Astrocyte (in vitro differentiated cells and primary cell): ENCODE results near the gene PCBP3. TPM values are rescaled to one million over a fixed set of nuclear protein-coding genes. Genes with fewer than 3 reads are reported as not detected.

Experiments
- DNase-seq: peaks from one replicate; pipeline ENCODE4 v3.0.0-alpha.2; 2010; ENCODE audit warnings: low read depth
- FAIRE-seq: peaks from 2 replicates; lab custom pipeline; 2011; peaks lifted over from hg19 to GRCh38; lab: Jason Lieb, UNC
- H2AFZ ChIP-seq: 2 replicates; pipeline ENCODE4 v1.6.0; 2012; ENCODE audit warnings: low read depth, low read length, inconsistent platforms
- H3K27ac ChIP-seq: 2 replicates; pipeline ENCODE4 v1.5.1; 2011; ENCODE audit warnings: low read depth, low read length, inconsistent platforms
- H3K27me3 ChIP-seq: 2 replicates; pipeline ENCODE4 v1.6.0; 2011; ENCODE audit warnings: low read length, inconsistent platforms; ENCODE audit not compliant: insufficient read depth
- H3K36me3 ChIP-seq: 2 replicates; pipeline ENCODE4 v1.5.1; 2011; ENCODE audit warnings: low read length, inconsistent platforms; ENCODE audit not compliant: insufficient read depth
- H3K4me1 ChIP-seq: 2 replicates; pipeline ENCODE4 v1.5.1; 2011; ENCODE audit warnings: low read length, inconsistent platforms; ENCODE audit not compliant: insufficient read depth
- H3K4me2 ChIP-seq: 2 replicates; pipeline ENCODE4 v1.6.0; 2012; ENCODE audit warnings: low read length, inconsistent platforms
- H3K4me3 ChIP-seq: 2 replicates; pipeline ENCODE4 v1.5.1; 2011; ENCODE audit warnings: low read depth, mild to moderate bottlenecking, low read length, inconsistent platforms; ENCODE audit not compliant: insufficient read depth
- H3K79me2 ChIP-seq: 2 replicates; pipeline ENCODE4 v1.6.0; 2012; ENCODE audit warnings: mild to moderate bottlenecking, low read length, inconsistent platforms; ENCODE audit not compliant: insufficient read depth
- H3K9ac ChIP-seq: 2 replicates; pipeline ENCODE4 v1.6.0; 2012; ENCODE audit warnings: mild to moderate bottlenecking, low read length, inconsistent platforms
- H3K9me3 ChIP-seq: 2 replicates; pipeline ENCODE4 v1.5.1; 2012; ENCODE audit warnings: low read depth, mild to moderate bottlenecking, low read length, inconsistent platforms; ENCODE audit not compliant: insufficient read depth
- H4K20me1 ChIP-seq: 2 replicates; pipeline ENCODE4 v1.6.0; 2012; ENCODE audit warnings: low read length, inconsistent platforms; ENCODE audit not compliant: insufficient read depth
- H3K27ac Mint-ChIP-seq: one replicate; pipeline ENCODE4 v1.8.0; 2021; ENCODE audit warnings: mild to moderate bottlenecking, mixed read lengths; ENCODE audit not compliant: unreplicated experiment
- H3K27me3 Mint-ChIP-seq: one replicate; pipeline ENCODE4 v1.8.0; 2021; ENCODE audit warnings: low read depth, mixed read lengths; ENCODE audit not compliant: unreplicated experiment
- H3K36me3 Mint-ChIP-seq: one replicate; pipeline ENCODE4 v1.8.0; 2021; ENCODE audit warnings: low read depth, mixed read lengths; ENCODE audit not compliant: unreplicated experiment
- H3K4me1 Mint-ChIP-seq: one replicate; pipeline ENCODE4 v1.8.0; 2021; ENCODE audit warnings: low read depth, mixed read lengths; ENCODE audit not compliant: unreplicated experiment
- H3K4me3 Mint-ChIP-seq: one replicate; pipeline ENCODE4 v1.8.0; 2021; ENCODE audit warnings: mild to moderate bottlenecking, moderate library complexity, mixed read lengths; ENCODE audit not compliant: unreplicated experiment
- H3K9me3 Mint-ChIP-seq: one replicate; pipeline ENCODE4 v1.8.0; 2021; ENCODE audit warnings: mild to moderate bottlenecking, mixed read lengths; ENCODE audit not compliant: unreplicated experiment
- EZH2 ChIP-seq: IDR thresholded peaks from 2 replicates; pipeline ENCODE4 v1.6.1; 2012; ENCODE audit warnings: mild to moderate bottlenecking, low read length, inconsistent platforms; ENCODE audit not compliant: insufficient read depth
- total RNA-seq: library from RNA; stranded (reverse); gene quantifications from 2 replicates; pipeline ENCODE4 v1.2.1, GENCODE V29; 2021
- TF ChIP-seq, protein P1 (sequence below): IDR thresholded peaks from 2 replicates; pipeline ENCODE4 v1.5.1; 2011; ENCODE audit warnings: low read depth, mild to moderate bottlenecking, inconsistent platforms, low read length, moderate library complexity; ENCODE audit not compliant: insufficient read depth

PCBP3 gene
- total RNA-seq, 1 donor from 2014 or later = 1.8 TPM

DNA sequence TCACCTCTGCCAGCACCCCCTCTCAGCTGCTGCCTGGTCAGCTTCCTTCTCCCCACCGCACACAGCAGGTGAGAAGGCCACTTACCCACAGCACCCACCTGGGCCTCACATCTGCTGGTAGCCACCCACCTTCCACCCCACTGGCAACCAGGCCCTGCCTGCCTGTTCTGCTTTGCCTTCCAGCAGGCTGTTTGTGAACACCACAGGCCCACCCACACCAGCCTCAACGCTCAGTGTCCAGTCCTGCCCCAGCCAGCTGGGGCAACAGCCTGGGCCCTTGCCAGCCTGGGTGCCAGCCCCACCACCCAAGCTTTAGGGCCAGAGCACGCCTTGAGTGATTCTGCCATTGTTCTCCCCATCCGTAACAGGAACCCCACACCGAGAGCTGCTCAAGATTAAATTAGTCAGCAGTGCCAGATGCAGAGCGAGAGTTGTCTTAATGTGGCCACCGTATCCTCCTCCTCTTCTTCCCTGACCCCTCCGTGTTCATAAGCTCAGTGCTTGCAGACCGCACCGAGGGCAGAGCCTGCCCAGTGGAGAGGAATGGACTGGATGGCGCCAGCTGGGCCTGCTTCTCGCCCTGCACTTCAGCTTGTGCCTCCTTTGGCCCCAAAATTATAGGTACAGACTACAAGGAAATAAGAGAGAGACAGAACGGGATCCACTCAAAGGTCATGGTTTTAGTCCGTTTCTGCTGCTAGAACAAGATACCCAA lies 217.8 kb downstream of the PCBP3 start:
- Histone ChIP-seq H3K79me2 (no peaks in the 10 kb centered on the region), H3K27me3 (no peaks in the 10 kb centered on the region), H3K9me3 (no peaks in the 10 kb centered on the region), H2AFZ (no peak overlapping the region), H4K20me1 (no peaks in the 10 kb centered on the region), H3K9ac (no peak overlapping the region), H3K4me2 (no peak overlapping the region), H3K4me1 (peaks cover 26% of the 10 kb centered on the region), H3K36me3 (no peaks in the 10 kb centered on the region), H3K4me3 (no peak overlapping the region), H3K27ac (no peak overlapping the region)
- H3K9me3 Mint-ChIP-seq = no peaks in the 10 kb centered on the region
- FAIRE-seq (no peak), DNase-seq (no peak)
- TF ChIP-seq, protein P1, sequence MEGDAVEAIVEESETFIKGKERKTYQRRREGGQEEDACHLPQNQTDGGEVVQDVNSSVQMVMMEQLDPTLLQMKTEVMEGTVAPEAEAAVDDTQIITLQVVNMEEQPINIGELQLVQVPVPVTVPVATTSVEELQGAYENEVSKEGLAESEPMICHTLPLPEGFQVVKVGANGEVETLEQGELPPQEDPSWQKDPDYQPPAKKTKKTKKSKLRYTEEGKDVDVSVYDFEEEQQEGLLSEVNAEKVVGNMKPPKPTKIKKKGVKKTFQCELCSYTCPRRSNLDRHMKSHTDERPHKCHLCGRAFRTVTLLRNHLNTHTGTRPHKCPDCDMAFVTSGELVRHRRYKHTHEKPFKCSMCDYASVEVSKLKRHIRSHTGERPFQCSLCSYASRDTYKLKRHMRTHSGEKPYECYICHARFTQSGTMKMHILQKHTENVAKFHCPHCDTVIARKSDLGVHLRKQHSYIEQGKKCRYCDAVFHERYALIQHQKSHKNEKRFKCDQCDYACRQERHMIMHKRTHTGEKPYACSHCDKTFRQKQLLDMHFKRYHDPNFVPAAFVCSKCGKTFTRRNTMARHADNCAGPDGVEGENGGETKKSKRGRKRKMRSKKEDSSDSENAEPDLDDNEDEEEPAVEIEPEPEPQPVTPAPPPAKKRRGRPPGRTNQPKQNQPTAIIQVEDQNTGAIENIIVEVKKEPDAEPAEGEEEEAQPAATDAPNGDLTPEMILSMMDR = no peak
- TF ChIP-seq EZH2 = no peak
- H3K27ac Mint-ChIP-seq = no peak overlapping the region
- H3K27me3 Mint-ChIP-seq = peaks cover 13% of the 10 kb centered on the region
- no peak overlapping the region for H3K4me3 Mint-ChIP-seq
- H3K4me1 Mint-ChIP-seq = peaks cover 18% of the 10 kb centered on the region
- no peaks in the 10 kb centered on the region for H3K36me3 Mint-ChIP-seq

DNA sequence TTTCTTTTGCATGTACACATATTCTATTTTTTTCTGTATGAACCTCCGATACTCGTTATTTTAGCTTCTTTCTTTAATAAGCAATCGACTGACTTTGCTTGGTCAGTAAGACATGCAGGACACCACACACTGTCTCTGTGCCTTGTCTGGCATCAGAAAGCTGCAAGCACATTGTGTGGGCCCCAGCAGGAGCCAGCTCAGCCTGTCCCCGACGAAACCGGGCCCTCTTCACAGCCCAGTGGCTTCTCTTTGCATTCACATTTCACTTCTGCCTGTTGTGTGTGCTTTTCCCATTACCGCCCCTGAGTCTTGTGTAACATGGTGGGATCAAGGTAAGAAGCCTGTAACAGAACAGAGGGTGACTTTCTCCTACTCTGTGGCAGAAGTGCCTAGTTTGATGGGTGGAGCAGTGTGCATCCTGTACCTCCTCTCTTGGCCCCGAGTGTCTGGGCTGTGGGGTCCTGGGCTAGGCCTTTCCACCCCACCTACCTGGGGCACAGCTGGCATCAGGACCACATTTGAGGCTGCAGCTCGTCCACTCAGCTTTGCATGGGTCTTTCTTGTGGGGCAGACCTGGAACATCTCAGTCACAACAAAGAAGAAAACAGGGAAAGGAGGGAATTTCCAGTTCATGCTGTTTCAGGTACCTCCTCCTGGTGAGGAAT lies 219.2 kb downstream of the PCBP3 start:
- Mint-ChIP-seq H3K9me3 (no peaks in the 10 kb centered on the region), H3K4me3 (no peak overlapping the region), H3K27ac (no peak overlapping the region), H3K4me1 (peaks cover 14% of the 10 kb centered on the region), H3K27me3 (peaks cover 20% of the 10 kb centered on the region), H3K36me3 (no peaks in the 10 kb centered on the region)
- H3K4me2 ChIP-seq = no peak overlapping the region
- H3K4me1 ChIP-seq = peaks cover 28% of the 10 kb centered on the region
- H3K9me3 ChIP-seq = no peaks in the 10 kb centered on the region
- H3K36me3 ChIP-seq = no peaks in the 10 kb centered on the region
- TF ChIP-seq, protein P1 = no peak
- TF ChIP-seq EZH2 = no peak
- no peak overlapping the region for H3K9ac ChIP-seq
- H3K4me3 ChIP-seq = no peak overlapping the region
- DNase-seq (no peak), FAIRE-seq (no peak)
- H3K27me3 ChIP-seq = no peaks in the 10 kb centered on the region
- no peak overlapping the region for H3K27ac ChIP-seq
- no peaks in the 10 kb centered on the region for H4K20me1 ChIP-seq
- H2AFZ ChIP-seq = no peak overlapping the region
- H3K79me2 ChIP-seq = no peaks in the 10 kb centered on the region

DNA sequence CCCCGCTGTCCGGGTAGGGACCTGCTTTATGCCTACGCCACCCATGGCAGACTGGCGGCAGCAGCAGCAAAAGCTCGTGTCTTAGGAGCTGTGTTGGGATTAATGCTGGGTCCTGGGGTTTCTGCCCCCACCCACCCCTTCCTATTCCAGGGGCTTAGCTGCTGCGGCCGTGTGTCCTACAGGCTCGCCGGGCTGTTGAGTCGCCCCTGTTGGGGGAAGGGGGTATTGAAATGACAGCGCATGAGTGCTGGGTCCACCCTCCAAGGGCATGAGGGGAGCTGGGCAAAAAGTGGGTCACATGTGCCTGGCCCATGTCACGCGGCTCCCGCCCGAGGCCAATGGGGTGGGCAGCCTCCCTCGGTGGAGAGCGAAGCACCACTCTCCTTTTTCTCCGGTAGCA lies 219.7 kb downstream of the PCBP3 start:
- Histone ChIP-seq H3K27ac (no peak overlapping the region), H3K9me3 (no peaks in the 10 kb centered on the region), H3K4me3 (no peak overlapping the region), H3K36me3 (no peaks in the 10 kb centered on the region), H3K4me1 (peaks cover 28% of the 10 kb centered on the region), H3K4me2 (no peak overlapping the region), H3K27me3 (no peaks in the 10 kb centered on the region), H2AFZ (no peak overlapping the region), H4K20me1 (no peaks in the 10 kb centered on the region), H3K79me2 (no peaks in the 10 kb centered on the region), H3K9ac (no peak overlapping the region)
- Mint-ChIP-seq H3K27ac (no peak overlapping the region), H3K4me1 (peaks cover 14% of the 10 kb centered on the region), H3K9me3 (no peaks in the 10 kb centered on the region), H3K36me3 (no peaks in the 10 kb centered on the region), H3K27me3 (peaks cover 20% of the 10 kb centered on the region), H3K4me3 (no peak overlapping the region)
- TF ChIP-seq, protein P1 = no peak
- TF ChIP-seq EZH2 = no peak
- FAIRE-seq (no peak), DNase-seq (no peak)
